HepG2 (cell line): ENCODE data around the gene SRSF10. TPM values are rescaled to one million over a fixed set of nuclear protein-coding genes. Genes with fewer than 3 reads are reported as not detected.
A peak's percentile ranks its signal among the peaks of the same experiment; 100 is the strongest.

Experiments
- BCL6 ChIP-seq: IDR thresholded peaks from 2 replicates; pipeline ENCODE4 v1.6.1; 2016; ENCODE audit warnings: missing genetic modification reagents, missing compliant biosample characterization
- DMAP1 ChIP-seq: IDR thresholded peaks from 2 replicates; pipeline ENCODE4 v1.6.1; 2016
- E2F2 ChIP-seq: sonication (generic); formaldehyde crosslinking; IDR thresholded peaks from 2 replicates; pipeline ENCODE4 v1.4.0; 2020; ENCODE audit warnings: missing genetic modification reagents, borderline replicate concordance
- FOXP1 ChIP-seq, 2 experiments: fragments of 450-650 bp in 1 of 2; IDR thresholded peaks; 2 replicates each; pipeline ENCODE4 v1.6.1; 2017 to 2018; ENCODE audit warnings: antibody characterized with exemption in 1 of 2
- GATA4 ChIP-seq: sonication (generic); IDR thresholded peaks from 2 replicates; pipeline ENCODE4 v1.6.1; 2016; ENCODE audit warnings: antibody characterized with exemption, low read depth, borderline replicate concordance
- GRHL1 ChIP-seq: sonication (generic); formaldehyde crosslinking; conservative IDR thresholded peaks from 2 replicates; pipeline ENCODE4 v1.8.0; 2022; ENCODE audit warnings: missing genetic modification reagents
- GZF1 ChIP-seq: sonication (generic); formaldehyde crosslinking; IDR thresholded peaks from 2 replicates; pipeline ENCODE4 v1.5.1; 2020; ENCODE audit warnings: mild to moderate bottlenecking, missing genetic modification reagents
- HCFC1 ChIP-seq: fragments of 150-350 bp; IDR thresholded peaks from 2 replicates; pipeline ENCODE4 v1.6.1; 2014; ENCODE audit warnings: low read depth, low read length
- HNRNPLL ChIP-seq: fragments of 200-400 bp; formaldehyde crosslinking; IDR thresholded peaks from 2 replicates; pipeline ENCODE4 v1.6.1; 2017; ENCODE audit warnings: mild to moderate bottlenecking, low read depth, low read length; ENCODE audit not compliant: poor library complexity, severe bottlenecking
- MATR3 ChIP-seq: sonication (generic); formaldehyde crosslinking; IDR thresholded peaks from 2 replicates; pipeline ENCODE4 v1.4.0; 2020; ENCODE audit warnings: missing genetic modification reagents
- MXD4 ChIP-seq: IDR thresholded peaks from 2 replicates; pipeline ENCODE4 v1.6.1; 2016; ENCODE audit warnings: mild to moderate bottlenecking, missing biosample characterization, missing genetic modification reagents
- NBN ChIP-seq: fragments of 450-650 bp; conservative IDR thresholded peaks from 2 replicates; pipeline ENCODE4 v1.6.1; 2017
- REPIN1 ChIP-seq: sonication (generic); formaldehyde crosslinking; IDR thresholded peaks from 2 replicates; pipeline ENCODE4 v1.8.0; 2022; ENCODE audit warnings: missing genetic modification reagents, low read depth, mild to moderate bottlenecking, borderline replicate concordance
- SMYD3 ChIP-seq: sonication (generic); formaldehyde crosslinking; IDR thresholded peaks from 2 replicates; pipeline ENCODE4 v1.8.1; 2023; ENCODE audit warnings: mild to moderate bottlenecking, missing genetic modification reagents
- SNAI1 ChIP-seq: sonication (generic); formaldehyde crosslinking; IDR thresholded peaks from 2 replicates; pipeline ENCODE4 v1.5.0; 2020; ENCODE audit warnings: mild to moderate bottlenecking, missing genetic modification reagents, borderline replicate concordance
- SRSF9 ChIP-seq: fragments of 200-400 bp; formaldehyde crosslinking; IDR thresholded peaks from 2 replicates; pipeline ENCODE4 v1.6.1; 2018; ENCODE audit warnings: borderline replicate concordance, mild to moderate bottlenecking, low read depth, low read length; ENCODE audit not compliant: insufficient read depth, poor library complexity, severe bottlenecking
- TARDBP ChIP-seq: sonication (generic); formaldehyde crosslinking; IDR thresholded peaks from 2 replicates; pipeline ENCODE4 v1.8.0; 2022; ENCODE audit warnings: mild to moderate bottlenecking, missing genetic modification reagents
- ZBTB10 ChIP-seq: sonication (generic); formaldehyde crosslinking; IDR thresholded peaks from 2 replicates; pipeline ENCODE4 v1.4.0; 2020; ENCODE audit warnings: missing genetic modification reagents, borderline replicate concordance
- ZNF24 ChIP-seq: fragments of 450-650 bp; IDR thresholded peaks from 2 replicates; pipeline ENCODE4 v1.6.1; 2017; ENCODE audit warnings: antibody characterized with exemption, mild to moderate bottlenecking
- ZNF451 ChIP-seq: sonication (generic); formaldehyde crosslinking; IDR thresholded peaks from 2 replicates; pipeline ENCODE4 v1.5.0; 2020; ENCODE audit warnings: mild to moderate bottlenecking, missing genetic modification reagents
- ZNF652 ChIP-seq: IDR thresholded peaks from 2 replicates; pipeline ENCODE4 v1.6.1; 2016; ENCODE audit warnings: low read depth, borderline replicate concordance
- ZNF770 ChIP-seq: sonication (generic); formaldehyde crosslinking; IDR thresholded peaks from 2 replicates; pipeline ENCODE4 v1.5.0; 2020; ENCODE audit warnings: mild to moderate bottlenecking, missing genetic modification reagents
- ZSCAN25 ChIP-seq: sonication (generic); formaldehyde crosslinking; IDR thresholded peaks from 2 replicates; pipeline ENCODE4 v1.8.0; 2022; ENCODE audit warnings: mild to moderate bottlenecking, missing genetic modification reagents
- polyA plus RNA-seq, 8 experiments: library from polyadenylated mRNA; depleted of rRNA in 3 of 8; stranded (reverse) in 7 of 8; unstranded in 1 of 8; fragments of >200 nt; fragmentation: Illumina TruSeq in 4 of 8; extraction: Trizol in 4 of 8; gene quantifications; 2 replicates each; pipeline versions ENCODE4 v1.2.1 to v1.2.3, GENCODE V29; 2011 to 2016; ENCODE audit warnings: low read depth in 4 of 8, missing spikeins in 1 of 8, mixed read lengths in 1 of 8; ENCODE audit not compliant: insufficient read depth in 1 of 8
- total RNA-seq, 5 experiments: library from RNA; depleted of rRNA; stranded (reverse); fragments of >200 nt; fragmentation: Illumina TruSeq; extraction: Trizol; gene quantifications; 2 replicates each; pipeline ENCODE4 v1.2.3, GENCODE V29; 2016; ENCODE audit warnings: low read depth in 1 of 5

The SRSF10 gene
- total and polyA plus RNA-seq, 2 of the 13 experiments (the other 11 are each of a cell fraction or from before 2014, with no cell fraction given): 126 to 186 TPM

- TF ChIP-seq SRSF9: no peak
- no peak for TF ChIP-seq ZBTB10 (CRISPR knock-in tag)
- TF ChIP-seq HNRNPLL: no peak
- no peak for TF ChIP-seq ZNF451 (CRISPR knock-in tag)
- TF ChIP-seq BCL6 (CRISPR knock-in tag): no peak
- TF ChIP-seq SMYD3: no peak
- no peak for TF ChIP-seq GRHL1 (CRISPR knock-in tag)
- no peak for TF ChIP-seq DMAP1 (CRISPR knock-in tag)
- no peak for TF ChIP-seq HCFC1
- TF ChIP-seq REPIN1 (CRISPR knock-in tag): no peak
- peak; percentile 22; the same call in 1 of the 2 replicates for TF ChIP-seq ZNF652 (CRISPR knock-in tag)
- no peak for TF ChIP-seq SNAI1
- TF ChIP-seq MATR3 (CRISPR knock-in tag): no peak
- no peak for TF ChIP-seq GZF1 (CRISPR knock-in tag)
- TF ChIP-seq MXD4 (CRISPR knock-in tag): no peak
- no peak for TF ChIP-seq FOXP1 (IDR thresholded peaks at IDR 0.05)
- no peak for TF ChIP-seq FOXP1 (CRISPR knock-in tag; IDR thresholded peaks at IDR 0.05)
- TF ChIP-seq ZNF24: no peak
- TF ChIP-seq TARDBP: no peak; the same call in 1 of the 2 replicates
- TF ChIP-seq ZNF770: peak; percentile 91
- no peak for TF ChIP-seq NBN
- TF ChIP-seq ZSCAN25: no peak
- TF ChIP-seq GATA4: no peak
- no peak for TF ChIP-seq E2F2 (CRISPR knock-in tag)
Observed at GRCh38 chr1:24022581-24023361, 42.6 kb upstream of the SRSF10 start (continued).
